Stimulated activated CD4-positive, alpha-beta T cell treated with anti-CD3 and anti-CD28 coated beads, Interleukin-12 subunit alpha, Interleukin-12 subunit beta, amount 100 ng/mL, for 48 hours (primary cell): ENCODE results near the gene PTPN2.
"Not testable (repeated sequence)": the region's sequence is repeated elsewhere in the genome, so short reads cannot be mapped to it uniquely, and the experiment has no call there.

ENCODE experiments used
- DNase-seq, 3 donors: peaks; one replicate each; pipeline ENCODE4 v3.0.0-alpha.2; 2020; ENCODE audit warnings: low read depth in 2 of 3, low spot score in 1 of 3

PTPN2 gene

GRCh38 chr18:12883684-12884405, at the start of gene PTPN2:
PTPN2 (minus strand) TSS chr18:12884237; CDS start chr18:12884141, 96 bp downstream.
- DNase-seq, result peak; percentile 73 to 89 (median 81)

DNA sequence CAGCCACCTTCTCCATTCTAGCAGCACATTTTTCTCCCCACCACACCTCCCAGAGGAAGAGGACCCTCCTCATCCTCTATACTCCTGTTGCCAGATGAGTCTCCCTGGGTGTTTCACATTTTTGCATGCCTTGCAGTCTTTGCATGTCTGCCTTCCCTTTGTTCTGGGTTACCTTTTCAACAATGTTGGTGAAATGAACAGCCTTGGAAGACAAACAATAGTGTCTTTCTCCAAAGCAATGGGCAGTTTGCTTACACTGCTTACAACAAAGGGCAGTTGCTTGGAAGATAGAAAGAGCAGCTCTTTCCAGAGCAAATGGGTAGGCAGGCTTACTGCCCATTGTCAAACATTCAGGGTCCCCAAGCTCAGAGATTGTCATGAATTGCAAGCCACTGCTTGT, 49.3 kb upstream of the PTPN2 start:
- no peak for DNase-seq

DNA sequence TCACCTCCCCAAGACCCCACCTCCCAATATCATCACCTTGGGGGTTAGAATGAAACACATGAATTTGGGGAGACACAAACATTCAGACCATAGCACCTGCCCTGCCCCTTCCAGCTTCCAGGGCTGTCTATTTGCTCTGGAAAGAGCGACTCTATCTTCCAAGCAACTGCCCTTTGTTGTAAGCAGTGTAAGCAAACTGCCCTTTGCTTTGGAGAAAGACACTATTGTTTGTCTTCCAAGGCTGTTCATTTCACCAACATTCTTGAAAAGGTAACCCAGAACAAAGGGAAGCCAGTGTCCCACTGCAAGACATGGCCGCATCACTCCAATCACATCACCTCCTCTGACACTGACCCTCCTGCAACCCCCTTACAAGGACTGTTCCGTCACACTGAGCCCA, 46.9 kb upstream of the PTPN2 start:
- DNase-seq, result no peak

DNA sequence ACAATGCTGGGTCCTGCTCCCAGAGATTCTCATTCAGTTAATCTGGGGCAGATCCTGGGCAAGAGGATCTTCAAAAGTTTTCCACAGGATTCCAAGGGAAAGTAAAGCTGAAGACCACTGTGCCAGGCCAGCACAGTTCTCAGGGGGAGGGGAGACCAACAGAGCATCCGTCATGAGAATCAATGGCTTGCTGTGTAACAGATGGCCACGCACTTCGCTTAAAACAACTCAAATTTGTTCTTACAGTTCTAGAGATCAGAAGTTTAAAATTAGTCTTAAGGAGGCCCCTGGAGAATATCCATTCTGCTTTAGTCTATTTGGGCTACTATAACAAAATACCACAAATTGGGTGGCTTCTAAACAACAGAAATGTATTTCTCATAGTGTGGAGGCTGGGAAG, 46.3 kb upstream of the PTPN2 start:
- no peak for DNase-seq

DNA sequence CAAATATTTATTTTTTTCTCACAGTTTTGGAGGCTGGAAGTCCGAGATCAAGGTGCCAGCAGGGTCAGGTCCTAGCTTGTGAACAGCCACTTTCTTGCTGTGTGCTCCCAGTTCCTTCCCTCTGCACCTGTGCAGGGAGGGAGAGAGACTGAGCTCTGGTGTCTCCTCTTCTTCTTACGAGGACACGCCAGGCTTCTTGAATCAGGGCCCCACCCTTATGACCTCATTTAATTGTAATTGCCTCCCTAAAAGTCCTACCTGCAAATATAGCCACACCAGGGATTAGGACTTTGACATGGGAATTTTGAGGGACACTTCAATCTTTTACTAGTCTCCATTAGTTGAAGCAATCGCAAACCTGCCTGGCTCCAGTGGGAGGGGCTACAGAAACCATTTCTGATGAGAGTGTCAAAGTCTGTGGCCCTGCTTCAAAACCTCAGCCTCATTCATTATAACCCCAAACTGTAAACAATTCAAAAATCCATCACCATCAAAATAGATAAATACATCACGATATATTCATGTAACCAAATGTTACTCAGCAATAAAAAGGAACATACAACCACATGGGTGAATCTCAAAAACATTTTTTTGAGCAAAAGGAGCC, 45.5 kb upstream of the PTPN2 start:
- no peak for DNase-seq

DNA sequence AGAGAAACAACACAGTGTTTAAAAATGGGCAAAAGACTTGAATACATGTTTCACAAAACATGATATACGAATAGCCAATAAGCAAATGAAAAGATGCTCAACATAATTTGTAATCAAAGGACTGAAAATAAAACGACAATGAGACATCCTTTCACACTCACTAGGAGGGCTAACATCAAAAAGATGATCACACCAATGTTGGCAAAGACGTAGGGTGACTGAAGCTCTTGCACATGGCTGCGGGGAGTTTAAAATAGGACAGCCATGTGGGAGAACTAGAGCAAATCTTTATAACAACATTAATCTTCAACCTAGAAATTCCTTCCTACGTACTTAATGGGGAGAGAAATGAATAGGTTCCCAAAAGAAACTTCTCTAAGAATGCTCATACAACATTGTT, 44.6 kb upstream of the PTPN2 start:
- DNase-seq, result no peak

- no peak for DNase-seq
These were observed 44.2 kb upstream of the PTPN2 start for GRCh38 chr18:12928206-12928605.

GRCh38 chr18:12924616-12925015, 40.6 kb upstream of the PTPN2 start:
- DNase-seq, result no peak

DNA sequence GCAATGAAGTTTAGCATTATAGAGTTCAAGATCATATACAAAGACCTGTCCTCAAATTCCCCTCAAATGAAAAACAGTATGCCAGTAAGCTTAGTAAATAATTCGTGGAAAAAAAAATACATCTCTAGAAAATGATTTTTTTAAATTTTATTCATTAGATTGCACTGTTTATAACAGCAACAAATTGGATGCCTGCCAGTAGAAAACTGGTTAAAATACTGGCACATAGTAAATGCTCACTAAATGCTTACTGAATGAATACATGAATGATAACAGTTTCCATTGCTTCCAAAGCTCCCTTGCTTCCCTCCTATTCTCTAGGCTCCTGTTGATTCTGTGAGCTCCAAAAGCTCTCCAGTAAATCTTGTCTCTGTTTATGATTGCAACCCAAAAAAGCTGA, 38.2 kb upstream of the PTPN2 start:
- no peak for DNase-seq

GRCh38 chr18:12921178-12921577, 37.1 kb upstream of the PTPN2 start:
- DNase-seq, result no peak

DNA sequence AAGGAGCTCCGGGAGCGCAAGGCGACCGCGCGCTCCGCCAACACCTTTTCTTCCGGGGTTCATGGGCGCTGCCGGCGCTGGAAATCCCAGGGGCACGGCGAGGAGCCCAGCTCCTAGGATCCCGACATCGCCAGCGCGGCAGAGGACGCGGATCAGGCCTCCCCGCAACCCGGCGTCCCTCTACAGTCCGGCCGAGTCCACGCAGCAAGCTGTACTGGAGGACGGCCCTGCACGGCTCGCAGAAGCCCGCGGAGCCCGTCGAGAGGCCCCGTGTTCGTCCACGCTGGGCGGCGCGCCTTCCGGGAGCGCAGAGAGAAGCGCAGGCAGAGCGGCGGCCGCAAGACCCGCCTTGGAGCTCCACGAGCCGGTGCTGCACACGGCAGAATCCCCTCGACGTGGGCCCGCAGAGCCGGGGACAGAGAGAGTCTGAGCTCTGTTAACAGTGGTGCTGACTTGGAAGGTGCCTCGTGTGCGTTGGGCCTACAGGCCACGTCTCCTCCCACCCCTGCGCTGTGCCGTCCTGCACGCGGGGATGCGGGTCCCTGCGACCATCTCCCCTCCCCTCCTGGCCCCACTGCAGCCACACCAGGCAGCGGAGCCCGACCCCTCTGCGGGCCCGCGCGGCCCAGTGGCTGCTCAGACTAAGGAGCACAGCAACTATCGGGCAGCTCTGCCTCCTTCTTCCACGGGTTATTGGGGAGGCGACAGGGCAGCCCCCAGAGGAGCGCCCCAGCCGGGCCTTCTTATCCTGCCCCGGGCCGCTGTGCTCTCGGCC, 28.1 kb upstream of the PTPN2 start:
- no peak for DNase-seq

- DNase-seq, result peak; percentile 30 to 43 (median 40)
These were observed 27.2 kb upstream of the PTPN2 start for GRCh38 chr18:12911025-12911928.

DNA sequence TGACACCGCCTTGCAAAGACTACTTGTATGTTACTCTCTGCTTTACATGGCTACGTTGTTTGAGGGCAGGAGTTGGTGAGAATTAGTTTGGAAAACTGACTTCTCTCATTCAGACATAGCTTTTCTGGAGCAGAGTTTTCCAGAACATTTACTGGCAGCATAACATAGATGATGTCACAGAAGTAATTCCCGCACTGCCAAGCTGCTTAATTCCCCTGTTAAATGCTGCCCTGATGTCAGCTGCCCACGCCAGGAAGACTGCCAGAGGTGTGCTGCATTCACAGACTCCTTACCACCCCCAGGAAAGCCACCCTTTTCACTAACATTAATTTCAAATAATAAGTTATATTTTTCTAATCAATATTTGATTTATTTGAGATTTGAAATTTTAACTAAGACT, 24.7 kb upstream of the PTPN2 start:
- no peak for DNase-seq

DNA sequence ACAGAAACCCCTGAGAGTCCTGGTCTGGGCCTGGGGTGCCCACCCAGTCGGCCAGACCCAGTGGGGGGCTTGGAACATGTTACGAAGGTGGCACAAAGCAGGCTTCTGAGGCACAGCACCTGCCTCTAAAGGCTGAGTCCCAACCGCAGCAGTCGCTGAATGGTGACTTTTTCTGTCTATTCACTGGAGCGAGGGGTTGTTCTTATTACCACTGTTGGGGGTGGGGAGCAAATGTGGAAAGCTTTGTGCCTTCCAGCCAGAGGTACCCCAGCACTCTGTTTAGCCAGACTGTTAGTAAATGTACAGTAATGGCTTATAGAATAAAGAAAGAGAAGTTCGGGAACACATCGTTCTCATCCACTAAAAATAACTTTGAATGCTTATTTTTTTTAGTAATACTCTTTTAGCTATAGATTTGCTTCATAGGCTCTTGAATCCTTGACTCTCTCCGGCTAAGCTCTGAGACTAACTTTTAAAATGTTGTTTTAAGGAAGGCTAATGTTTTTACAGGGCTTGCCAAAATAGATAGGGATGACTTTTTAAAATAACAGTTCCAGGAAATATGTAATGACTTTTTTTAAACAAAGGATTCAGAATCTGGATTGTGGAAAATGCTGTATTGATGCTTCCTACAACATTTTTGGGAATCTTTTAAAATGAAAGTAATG, 23.4 kb upstream of the PTPN2 start:
- no peak for DNase-seq

DNA sequence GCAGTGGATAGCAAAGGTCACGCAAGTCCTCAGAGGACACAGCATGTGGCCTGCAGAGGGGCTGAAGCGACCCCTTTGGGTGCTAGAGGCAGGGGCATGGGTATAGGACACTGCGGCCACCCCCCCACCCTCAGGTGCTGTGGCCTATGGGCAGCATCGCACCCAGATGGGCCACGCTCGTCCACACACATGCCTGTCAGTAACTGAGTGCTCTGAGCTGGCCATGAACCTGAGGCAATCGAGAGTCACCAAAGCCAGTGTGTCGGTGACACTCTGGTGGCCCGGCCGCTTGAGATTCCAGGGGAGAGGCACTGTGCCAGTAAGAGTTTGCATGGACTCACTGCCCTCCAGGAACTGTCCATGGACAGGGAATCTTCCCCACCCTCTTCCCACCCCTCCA, 22.7 kb upstream of the PTPN2 start:
- no peak for DNase-seq

GRCh38 chr18:12906119-12906518, 22.1 kb upstream of the PTPN2 start:
- no peak for DNase-seq

DNA sequence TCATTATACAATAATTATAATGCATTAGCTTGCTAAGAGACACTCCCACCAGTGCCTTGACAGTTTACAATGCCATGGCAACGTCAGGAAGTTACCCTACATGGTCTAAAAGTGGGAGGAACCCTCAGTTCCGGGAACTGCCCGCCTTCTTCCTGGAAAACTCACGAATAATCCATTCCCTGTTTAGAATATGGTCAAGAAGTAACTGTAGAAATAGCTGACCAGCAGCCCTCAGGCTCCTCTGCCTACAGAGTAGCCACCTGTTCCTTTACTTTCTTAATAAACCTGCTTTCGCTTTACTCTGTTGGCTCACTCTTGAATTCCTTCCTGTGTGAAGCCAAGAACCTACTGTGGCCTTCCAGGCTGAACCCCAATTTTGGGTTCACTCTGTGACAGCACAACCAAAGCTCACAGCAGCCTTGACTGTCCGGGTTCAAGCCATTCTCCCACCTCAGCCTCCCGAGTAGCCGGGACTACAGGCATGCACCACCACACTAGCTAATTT, 20.0 kb upstream of the PTPN2 start:
- DNase-seq, result peak in 2 of 3 donors; percentile 22 to 43

DNA sequence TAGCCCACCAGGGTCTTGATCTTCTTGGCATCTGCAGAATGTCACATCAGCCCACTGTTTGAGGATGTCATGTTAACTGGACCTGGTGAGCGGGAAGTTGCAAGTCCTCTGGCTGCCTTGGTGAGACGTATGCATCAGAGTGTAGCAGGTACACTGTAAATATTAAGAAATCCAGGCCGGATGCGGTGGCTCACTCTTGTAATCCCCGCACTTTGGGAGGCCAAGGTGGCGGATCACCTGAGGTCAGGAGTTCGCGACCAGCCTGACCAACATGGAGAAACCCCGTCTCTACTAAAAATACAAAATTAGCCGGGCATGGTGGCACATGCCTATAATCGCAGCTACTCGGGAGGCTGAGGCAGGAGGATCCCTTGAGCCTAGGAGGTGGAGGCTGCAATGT, 17.2 kb upstream of the PTPN2 start:
- DNase-seq, result not testable (repeated sequence)

DNA sequence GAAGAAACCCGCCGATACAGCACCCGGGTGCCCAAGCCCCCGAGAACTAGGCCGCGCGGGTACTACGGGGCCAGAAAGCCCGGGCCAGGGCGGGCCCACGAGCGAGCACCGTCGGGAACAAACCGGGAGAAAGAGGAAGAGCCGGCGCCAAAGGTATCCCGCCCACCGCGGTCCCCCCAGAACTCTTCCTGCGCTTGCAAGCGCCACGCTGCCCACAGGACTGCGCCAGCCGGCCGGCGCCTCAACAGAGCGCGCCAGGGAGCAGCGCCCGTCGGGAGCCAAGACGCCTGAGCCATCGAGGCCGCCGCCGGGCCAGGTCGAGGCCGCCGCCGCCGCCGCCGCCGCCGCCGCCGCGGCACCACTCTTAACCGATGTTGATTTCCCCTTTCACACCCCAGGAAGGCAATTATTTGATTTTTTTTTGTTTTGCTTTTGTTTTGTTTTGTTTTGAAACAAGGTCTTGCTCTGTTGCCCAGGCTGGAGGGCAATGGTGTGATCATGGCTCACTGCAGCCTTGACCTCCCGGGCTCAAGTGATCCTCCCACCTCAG, 12.8 kb upstream of the PTPN2 start:
- not testable (repeated sequence) for DNase-seq

GRCh38 chr18:12895626-12896025, 11.6 kb upstream of the PTPN2 start:
- DNase-seq, result no peak
